Measurements from ENCODE around the gene AK3.

Gene AK3

GRCh38 chr9:4716163-4716562 is 24.8 kb downstream of the AK3 start:
- Histone ChIP-seq H3K4me3 (replicated peaks; ENCODE audit: insufficient read depth, low read length) (no peak overlapping the region), H3K27me3 (ENCODE audit: insufficient read depth, poor library complexity, severe bottlenecking) (no peaks in the 10 kb centered on the region), H3K27ac (replicated peaks) (no peak overlapping the region)
- no peak for DNase-seq (ENCODE audit: low read depth in 1 of 2, low spot score in 1 of 2)
- TF ChIP-seq GABPA (IDR thresholded peaks at IDR 0.05; ENCODE audit: low read depth) (no peak), SPI1 (IDR thresholded peaks at IDR 0.05; ENCODE audit: borderline replicate concordance, low read depth) (no peak), REST (IDR thresholded peaks at IDR 0.05; ENCODE audit: insufficient replicate concordance, low read depth) (no peak), POLR2AphosphoS5 (IDR thresholded peaks at IDR 0.05; ENCODE audit: low read depth) (no peak), CTCF (IDR thresholded peaks at IDR 0.05; ENCODE audit: insufficient read depth, low read length) (no peak)

GRCh38 chr9:4714266-4715016 is 26.6 kb downstream of the AK3 start:
- no peak for TF ChIP-seq POLR2AphosphoS5 (IDR thresholded peaks at IDR 0.05; ENCODE audit: low read depth)
- TF ChIP-seq CTCF (IDR thresholded peaks at IDR 0.05; ENCODE audit: insufficient read depth, low read length) = no peak
- TF ChIP-seq REST (IDR thresholded peaks at IDR 0.05; ENCODE audit: insufficient replicate concordance, low read depth) = no peak
- H3K27ac ChIP-seq (replicated peaks) = no peak overlapping the region
- no peak for DNase-seq (ENCODE audit: low read depth in 1 of 2, low spot score in 1 of 2)

GRCh38 chr9:4713849-4714248 is 27.2 kb downstream of the AK3 start:
- TF ChIP-seq CTCF (IDR thresholded peaks at IDR 0.05; ENCODE audit: insufficient read depth, low read length) (no peak), GABPA (IDR thresholded peaks at IDR 0.05; ENCODE audit: low read depth) (no peak), REST (IDR thresholded peaks at IDR 0.05; ENCODE audit: insufficient replicate concordance, low read depth) (no peak), SPI1 (IDR thresholded peaks at IDR 0.05; ENCODE audit: borderline replicate concordance, low read depth) (no peak), POLR2AphosphoS5 (IDR thresholded peaks at IDR 0.05; ENCODE audit: low read depth) (no peak)
- DNase-seq (ENCODE audit: low read depth in 1 of 2, low spot score in 1 of 2) = no peak
- Histone ChIP-seq H3K4me3 (replicated peaks; ENCODE audit: insufficient read depth, low read length) (no peak overlapping the region), H3K27me3 (ENCODE audit: insufficient read depth, poor library complexity, severe bottlenecking) (no peaks in the 10 kb centered on the region), H3K27ac (replicated peaks) (no peak overlapping the region)

More at GRCh38 chr9:4714266-4715016, 26.6 kb downstream of the AK3 start:
- Histone ChIP-seq H3K4me3 (replicated peaks; ENCODE audit: insufficient read depth, low read length) (no peak overlapping the region), H3K27me3 (ENCODE audit: insufficient read depth, poor library complexity, severe bottlenecking) (no peaks in the 10 kb centered on the region)
